Lower leg skin (tissue), 3 donors: Measurements from ENCODE around the gene ATOX1.

Experiments
- POLR2A ChIP-seq, 2 donors: fragments of 450-650 bp; IDR thresholded peaks; one replicate each; pipeline ENCODE4 v1.6.1; 2016 to 2017; ENCODE audit warnings: antibody characterized with exemption in 2 of 2, mild to moderate bottlenecking in 1 of 2, moderate library complexity in 1 of 2
- TF ChIP-seq, protein P1 (sequence below), 3 donors: fragments of 450-650 bp; IDR thresholded peaks; one replicate each; pipeline ENCODE4 v1.5.1; 2016; ENCODE audit warnings: antibody characterized with exemption in 3 of 3, mild to moderate bottlenecking in 3 of 3, moderate library complexity in 2 of 3

DNA sequence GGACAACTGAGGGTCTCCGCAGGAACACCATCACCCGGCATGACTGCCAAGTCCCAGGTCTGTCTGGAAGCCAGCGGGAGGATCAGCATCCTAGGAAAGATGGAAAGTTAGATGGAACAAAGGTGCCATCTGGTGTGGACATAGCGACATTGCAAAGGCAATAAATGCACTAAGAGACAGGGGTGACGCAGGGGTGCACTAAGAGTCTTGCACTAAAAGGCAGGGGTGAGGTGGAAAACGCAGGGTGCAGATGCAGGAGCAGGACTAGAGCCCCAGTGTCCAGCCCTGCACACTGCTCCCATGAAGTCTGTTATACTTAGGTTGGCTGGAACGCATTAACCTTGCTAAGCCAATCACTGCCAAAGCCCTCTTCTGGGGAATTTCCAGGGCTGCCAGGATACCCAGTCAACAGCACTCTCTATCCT is 15.5 kb downstream of the ATOX1 start:
- TF ChIP-seq, protein P1, sequence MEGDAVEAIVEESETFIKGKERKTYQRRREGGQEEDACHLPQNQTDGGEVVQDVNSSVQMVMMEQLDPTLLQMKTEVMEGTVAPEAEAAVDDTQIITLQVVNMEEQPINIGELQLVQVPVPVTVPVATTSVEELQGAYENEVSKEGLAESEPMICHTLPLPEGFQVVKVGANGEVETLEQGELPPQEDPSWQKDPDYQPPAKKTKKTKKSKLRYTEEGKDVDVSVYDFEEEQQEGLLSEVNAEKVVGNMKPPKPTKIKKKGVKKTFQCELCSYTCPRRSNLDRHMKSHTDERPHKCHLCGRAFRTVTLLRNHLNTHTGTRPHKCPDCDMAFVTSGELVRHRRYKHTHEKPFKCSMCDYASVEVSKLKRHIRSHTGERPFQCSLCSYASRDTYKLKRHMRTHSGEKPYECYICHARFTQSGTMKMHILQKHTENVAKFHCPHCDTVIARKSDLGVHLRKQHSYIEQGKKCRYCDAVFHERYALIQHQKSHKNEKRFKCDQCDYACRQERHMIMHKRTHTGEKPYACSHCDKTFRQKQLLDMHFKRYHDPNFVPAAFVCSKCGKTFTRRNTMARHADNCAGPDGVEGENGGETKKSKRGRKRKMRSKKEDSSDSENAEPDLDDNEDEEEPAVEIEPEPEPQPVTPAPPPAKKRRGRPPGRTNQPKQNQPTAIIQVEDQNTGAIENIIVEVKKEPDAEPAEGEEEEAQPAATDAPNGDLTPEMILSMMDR (IDR thresholded peaks at IDR 0.05): peak in 1 of 3 donors; percentile 35
- TF ChIP-seq POLR2A (IDR thresholded peaks at IDR 0.05): no peak
